GM18517 (cell line): Measurements from ENCODE around the gene PPP1R17.

Experiments
- ATAC-seq: cut with Tn5 transposase; IDR thresholded peaks from one replicate; pipeline ENCODE4 v1.9.1; 2021; ENCODE audit warnings: mild to moderate bottlenecking, moderate library complexity; ENCODE audit not compliant: unreplicated experiment

Gene PPP1R17

DNA sequence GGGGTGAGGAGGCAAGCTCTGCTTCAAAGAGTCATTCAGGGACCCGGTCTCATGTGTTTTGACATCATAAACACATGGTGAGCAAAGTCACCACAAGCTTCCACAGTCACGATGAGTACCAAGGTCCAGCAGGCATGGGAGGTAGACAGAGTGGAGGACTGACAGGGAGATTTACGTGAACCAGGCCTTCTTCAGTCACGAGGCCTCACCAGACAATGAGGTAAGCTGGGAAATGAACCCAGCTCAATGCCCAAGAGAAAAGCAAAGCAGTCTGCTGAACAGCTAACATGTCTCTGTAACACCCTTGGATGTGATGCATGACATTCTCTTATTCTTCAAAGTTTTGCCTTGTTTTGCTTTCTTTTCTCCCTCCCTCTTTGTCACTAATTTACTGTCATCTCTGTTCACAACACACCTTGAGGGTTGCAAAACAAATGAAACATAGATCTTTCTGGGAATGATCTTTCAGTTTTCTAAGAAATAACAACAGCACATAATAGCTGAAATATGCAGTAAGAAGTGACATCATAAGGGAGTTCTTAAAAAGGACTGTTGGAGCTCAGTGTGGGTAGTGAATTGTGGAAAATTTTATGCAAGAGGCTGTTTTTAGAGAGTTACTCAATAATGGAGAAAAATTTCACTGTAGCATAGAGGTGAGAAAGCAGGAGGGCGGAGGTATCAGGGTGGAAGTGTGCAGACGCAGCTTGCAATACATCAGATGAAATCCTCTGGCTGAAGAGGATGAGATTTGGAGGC lies 9.0 kb downstream of the PPP1R17 start:
- ATAC-seq: peak; percentile 48

DNA sequence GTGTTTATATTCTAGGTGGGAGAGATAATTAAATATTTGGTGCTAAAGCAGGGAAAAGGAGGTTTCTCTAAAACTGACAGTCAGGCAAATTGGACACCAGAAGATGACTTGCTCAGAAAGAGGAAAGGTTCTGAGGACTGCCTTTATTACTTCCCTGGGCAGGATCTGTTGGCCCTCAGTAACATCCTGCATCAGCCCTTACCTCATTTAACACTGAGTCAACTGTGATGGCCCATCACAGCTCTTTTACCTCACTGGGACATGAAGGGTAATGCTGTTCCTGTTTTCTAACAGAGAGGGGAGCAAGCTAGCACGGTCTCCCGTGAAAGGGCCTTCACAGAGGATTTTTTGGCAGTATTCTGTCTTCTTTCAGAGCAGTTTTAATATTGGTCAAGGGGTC lies 12.0 kb downstream of the PPP1R17 start:
- no peak for ATAC-seq

DNA sequence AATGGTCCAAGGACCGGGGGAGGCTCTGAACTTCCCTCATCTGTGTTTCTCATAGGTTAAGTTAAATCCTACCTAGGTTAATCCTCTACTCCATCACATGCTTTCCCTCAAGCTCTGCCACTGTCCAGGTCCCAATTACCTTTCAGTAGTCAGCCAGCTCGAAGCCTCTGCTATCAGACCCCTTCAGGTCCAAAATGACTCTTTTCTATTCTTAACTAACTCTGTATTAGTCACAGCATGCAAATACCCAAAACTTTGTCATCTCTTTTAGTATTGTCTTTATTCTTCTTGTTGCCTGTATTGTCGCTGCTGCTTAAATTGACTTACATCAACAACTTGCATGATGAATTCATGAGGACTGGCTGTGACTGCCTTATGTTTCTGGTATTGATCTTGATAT lies 15.3 kb downstream of the PPP1R17 start:
- no peak for ATAC-seq

DNA sequence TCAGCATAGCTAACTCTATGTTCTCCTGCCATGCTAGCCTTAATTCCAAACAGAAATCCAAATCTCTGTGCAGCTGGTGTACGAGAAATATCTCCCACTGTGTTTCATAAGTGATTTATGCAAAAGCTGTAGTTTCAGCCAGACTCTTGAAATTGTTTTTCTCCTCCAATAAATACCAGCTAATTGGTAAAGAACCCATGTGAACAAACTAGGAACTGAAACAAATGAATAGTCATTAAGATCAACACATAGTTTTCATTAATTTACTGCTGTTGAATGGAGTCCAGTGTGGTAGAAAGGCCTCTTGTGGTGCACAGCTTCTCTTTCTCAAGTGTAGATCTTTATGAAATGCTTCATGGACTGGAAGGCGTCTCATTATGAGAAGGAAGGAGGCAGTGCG lies 18.4 kb downstream of the PPP1R17 start:
- ATAC-seq: peak; percentile 54

DNA sequence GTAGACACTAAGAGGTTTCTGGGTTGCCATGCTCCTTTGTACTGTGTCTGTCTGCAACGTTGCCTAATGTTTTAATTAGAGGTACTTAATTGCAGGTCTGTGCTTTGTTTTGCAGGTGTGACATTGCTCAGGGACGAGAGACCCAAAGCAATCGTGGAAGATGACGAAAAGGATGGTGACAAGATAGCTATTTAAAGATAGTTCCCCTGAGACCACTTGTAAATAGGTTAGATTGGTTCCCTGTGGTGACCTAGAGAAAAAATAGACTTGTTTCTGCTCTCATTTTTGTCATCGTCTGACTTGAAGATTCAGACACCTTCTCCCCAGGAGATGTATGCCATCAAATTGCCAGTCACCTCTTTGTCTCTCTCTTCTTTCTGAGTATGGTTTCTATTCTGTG lies 20.1 kb downstream of the PPP1R17 start:
- peak; percentile 44 for ATAC-seq

DNA sequence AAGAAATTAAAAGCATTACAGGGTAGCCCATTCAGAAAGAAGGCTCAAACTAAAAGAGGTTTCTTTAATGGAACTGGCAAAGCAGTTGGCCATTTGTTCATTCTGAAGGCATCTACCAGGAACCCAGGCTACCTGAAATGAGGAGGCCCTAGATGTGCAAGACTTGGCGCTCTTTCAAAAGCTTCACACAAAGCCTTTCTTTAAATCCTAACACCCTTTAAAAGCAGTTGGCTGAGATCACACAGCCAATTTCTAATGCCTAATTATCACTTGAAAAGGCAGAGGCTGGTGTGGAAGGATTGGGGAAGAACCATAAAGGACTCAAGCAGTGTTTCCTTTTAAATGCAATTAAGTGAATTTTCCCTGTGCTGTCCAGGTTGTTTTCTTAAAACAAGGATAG lies 23.2 kb downstream of the PPP1R17 start:
- no peak for ATAC-seq

DNA sequence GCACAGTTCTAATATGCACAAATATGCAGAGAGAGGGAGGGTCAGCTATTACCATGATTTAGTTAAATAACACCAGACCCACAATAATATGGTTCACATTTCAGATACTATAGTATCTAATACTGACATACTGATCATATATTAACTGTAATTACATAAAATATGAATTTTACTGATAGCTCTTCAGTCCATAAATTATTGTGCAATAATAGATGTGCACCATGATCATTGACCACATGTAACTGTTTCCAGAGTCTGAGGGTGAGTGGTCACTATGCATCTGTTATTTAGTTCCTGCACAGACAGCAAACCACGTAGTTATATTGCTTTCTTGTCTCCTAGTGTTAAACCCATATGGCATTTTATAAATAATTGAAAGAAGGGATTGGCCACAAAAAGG lies 29.3 kb downstream of the PPP1R17 start:
- ATAC-seq: no peak

DNA sequence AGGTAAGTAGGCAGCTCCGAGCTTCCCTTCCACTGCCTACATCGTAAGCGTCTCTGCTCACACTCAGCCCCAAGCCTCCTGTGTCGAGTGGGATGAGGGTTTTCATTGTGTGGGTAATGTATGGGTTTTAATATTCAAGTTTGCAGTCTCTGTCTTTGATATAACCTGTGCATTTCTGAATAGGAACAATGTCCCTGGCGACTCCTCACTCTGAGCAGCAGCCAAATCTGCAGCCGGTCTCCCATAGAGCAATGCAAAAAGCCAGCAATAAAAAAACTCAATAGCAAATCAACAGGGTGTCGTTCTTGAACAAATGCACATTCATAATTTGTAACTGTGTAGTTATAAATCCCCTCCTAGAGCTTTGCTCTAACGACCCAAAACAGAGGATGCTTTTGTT lies 33.4 kb downstream of the PPP1R17 start:
- ATAC-seq: no peak

DNA sequence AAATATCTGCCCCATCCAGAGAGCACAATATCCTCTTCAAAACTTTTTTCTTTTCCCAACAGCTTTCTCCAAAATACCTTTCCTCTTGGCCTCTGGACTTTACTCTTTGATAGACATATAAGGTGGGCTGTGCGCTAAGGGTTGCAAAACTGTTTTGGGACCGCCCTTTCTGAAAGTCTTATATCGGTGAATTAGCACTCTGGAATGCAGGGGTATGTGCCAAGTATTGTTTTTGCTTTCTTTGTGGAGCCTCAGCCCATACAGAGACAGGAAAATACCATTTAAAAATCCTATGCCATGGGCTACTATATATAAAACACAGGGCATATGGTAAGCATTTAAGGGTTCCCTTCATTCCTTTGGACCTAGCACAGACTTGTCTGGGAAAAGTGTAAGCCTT lies 37.7 kb downstream of the PPP1R17 start:
- no peak for ATAC-seq

DNA sequence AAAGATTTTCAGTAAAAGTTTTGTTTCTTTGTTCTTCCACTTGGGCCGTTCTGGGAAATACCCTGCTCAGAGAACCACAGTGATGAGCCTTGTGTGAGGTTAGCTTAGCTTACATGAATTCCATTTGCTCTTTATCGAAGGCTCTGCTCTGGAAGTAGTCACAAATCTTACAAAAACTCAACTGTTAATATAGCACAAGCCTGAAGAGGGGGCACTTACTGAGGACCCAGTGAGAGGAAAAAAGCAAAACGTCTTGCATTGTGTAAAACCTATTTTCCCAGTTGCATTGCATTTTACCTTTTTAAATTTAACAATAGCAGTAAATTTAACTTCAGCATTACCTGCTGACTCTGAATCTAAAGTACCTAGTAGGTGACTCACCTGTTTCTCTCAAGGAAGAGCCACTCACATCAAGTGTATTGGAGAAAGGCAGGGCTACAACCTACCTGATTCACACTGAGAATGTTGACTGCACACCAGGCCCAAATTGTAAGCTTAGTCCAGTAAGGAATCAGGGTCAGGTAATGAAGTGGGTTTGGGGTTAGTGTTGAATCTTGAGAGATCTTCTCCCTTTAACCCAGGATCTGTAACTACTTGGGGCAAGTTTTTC lies 42.3 kb downstream of the PPP1R17 start:
- ATAC-seq: no peak

DNA sequence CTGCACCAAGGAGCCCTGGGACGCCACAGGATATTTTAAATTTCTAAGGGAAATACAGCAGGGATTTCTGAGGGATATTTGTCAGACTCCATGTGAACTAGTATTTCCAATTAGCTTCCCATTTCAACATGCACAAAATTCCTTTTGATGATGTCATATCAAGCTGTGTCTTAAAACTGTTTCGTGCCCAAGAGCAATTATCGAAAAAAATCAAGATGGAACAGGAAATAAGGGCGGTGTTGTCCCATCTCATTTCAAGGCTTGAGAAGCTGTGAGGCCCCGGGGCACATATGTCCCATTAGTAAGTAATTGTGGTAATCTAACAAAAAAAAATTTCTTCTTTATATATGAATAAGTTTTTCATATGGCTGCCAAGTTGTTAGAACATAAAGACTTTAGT lies 47.4 kb downstream of the PPP1R17 start:
- ATAC-seq: no peak

DNA sequence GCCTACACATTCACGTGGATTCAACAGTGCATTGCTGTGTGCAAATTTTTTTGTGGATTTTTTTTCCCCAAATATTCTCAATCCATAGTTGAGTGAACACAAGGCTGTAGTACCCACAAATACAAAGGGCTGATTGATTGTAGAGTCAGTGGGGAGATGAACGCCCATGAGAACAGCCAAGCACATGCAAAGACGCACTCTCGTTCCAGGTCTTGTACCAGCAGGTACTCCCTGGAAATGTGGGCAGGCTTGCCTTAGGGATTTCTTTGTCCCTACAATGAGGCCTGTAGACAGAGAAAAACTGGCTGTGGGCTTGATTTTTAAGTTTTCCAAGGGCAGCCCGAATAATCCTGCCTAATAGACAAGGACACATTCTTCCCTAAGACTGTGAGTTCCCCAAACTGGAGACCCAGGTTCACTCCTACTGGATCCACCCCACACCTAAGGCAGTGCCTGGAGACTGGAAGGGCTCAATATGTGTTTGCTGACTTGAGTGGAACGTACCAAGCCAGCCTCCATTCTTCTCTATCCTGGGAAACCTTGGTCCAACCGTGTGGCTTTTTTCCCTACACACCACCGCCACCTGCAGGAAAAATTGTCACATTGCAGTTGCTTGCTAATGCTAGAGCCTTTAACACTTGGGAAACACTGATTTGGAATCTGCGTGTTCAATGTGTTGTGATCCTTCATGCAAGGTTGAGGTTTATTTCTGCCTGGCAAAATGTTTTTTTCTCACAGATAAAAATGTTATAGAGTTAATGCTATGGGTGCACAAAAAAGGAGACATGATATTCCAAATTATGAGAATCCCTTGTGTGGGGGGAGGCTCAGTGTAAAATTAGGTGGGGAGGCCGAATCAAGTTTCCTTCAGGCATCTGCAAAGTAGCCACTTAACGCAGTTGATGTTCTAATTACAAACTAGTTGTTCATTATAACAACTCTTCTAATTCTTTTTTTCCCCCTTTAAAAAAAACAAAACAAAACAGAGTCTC lies 49.3 kb downstream of the PPP1R17 start:
- ATAC-seq: no peak

DNA sequence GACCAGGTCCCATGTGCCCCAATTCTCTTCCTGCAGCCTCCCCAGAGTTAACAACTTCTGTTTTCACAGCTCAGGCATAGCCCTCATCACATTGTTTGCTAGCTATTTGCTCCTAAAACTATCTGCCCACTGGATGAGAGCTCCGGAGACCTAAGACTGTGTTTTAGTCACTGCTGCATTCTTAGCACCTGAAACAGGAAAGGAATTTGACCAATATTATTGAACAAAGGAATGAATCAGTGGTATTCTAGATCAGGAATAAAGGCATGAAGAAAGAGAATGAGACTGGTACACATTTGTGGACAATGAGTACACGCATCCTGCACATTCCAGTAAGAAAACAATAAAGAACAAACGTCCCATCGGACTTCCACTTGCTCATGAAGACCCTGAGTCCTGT lies 54.8 kb downstream of the PPP1R17 start:
- ATAC-seq: no peak

DNA sequence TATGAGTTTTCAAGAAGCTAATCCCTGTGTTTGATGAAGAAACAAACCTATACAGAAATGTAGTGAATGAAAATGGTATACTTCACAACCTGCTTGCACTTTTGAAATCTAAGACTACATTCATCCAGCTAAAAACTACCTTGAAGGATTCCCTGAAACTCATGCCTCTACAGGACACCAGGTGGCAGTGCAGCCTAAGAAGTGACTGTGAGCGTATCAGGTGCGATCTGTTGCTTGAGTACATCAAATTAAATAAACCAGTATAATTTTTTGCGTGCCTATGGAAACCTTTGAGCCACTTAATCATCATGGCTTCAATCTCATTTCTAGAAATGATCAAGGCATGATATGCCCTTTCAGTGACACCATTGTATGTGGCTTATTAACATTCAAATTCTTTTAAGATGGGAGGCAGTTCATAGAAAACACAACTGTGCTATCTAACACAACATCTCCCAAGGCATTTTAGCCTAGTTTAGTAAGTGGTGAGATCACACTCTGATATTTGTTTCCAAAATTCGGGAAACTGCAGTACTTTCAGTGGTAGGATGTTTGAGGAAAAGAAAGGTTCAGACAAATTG lies 57.4 kb downstream of the PPP1R17 start:
- peak; percentile 76 for ATAC-seq

DNA sequence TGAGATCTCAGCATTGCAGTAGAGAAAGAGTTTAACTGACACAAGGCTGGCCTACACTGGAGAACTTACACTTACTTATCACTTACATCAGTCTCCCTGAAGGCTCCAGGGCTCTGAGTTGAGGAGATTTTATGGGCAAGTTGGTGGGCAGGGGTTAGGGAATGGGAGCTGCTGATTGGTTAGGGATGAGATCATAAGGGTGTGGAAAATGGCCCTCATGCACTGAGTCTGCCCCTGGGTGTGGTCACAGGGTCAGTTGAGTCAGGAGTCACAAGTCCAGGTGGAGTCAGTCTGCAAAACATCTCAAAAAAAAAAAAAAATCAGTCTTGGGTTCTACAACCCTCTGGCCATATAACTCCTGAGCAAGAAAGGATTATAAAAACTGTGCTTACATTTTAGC lies 60.5 kb downstream of the PPP1R17 start:
- no peak for ATAC-seq

DNA sequence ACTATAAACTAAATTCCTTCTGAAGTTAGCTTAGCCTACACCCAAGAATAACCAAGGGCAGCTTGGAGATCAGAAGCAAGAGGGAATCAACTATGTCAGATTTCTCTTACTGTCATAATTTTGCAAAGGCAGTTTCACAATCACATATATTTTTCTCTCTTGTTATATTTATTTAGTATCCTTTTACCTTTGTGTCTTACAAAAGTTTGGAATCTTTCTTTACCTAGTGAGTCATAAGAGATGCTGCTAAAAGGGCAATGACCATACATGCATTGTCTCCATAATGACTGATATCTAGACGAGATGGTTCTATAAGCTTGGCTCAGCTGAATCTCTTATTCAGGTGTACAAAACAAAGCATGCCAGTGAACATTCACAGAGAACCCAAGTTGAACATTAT lies 61.1 kb downstream of the PPP1R17 start:
- ATAC-seq: no peak

DNA sequence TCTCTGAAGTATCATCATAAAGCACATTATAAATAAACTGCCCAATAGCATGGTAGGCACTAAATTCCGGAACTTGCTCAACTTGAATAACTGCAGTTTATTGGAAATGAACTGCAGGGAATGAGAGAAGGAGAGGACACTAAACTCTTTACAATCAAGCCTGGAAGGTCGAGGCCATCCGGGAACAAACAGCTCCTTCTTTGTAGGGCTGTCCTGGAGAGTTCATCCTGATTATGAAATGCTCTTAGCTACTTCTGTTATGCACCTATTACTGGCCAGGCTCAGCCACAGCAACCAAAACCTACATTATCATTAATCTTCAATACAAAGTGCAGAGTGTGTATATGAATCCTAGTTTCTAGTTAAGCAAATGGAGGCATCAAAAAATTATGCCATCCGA lies 64.7 kb downstream of the PPP1R17 start:
- no peak for ATAC-seq
